IMR-90 (cell line): Measurements from ENCODE around the gene WBP1. TPM values are rescaled to one million over a fixed set of nuclear protein-coding genes. Genes with fewer than 3 reads are reported as not detected.

Experiments
- CEBPB ChIP-seq: IDR thresholded peaks from 2 replicates; pipeline ENCODE4 v1.6.1; 2012; ENCODE audit warnings: low read depth, low read length, improper control_type of control experiment
- ELK1 ChIP-seq: fragments of 150-350 bp; IDR thresholded peaks from 2 replicates; pipeline ENCODE4 v1.6.1; 2016; ENCODE audit warnings: low read depth, mild to moderate bottlenecking, low read length, moderate library complexity, borderline replicate concordance
- FOS ChIP-seq: fragments of 150-350 bp; IDR thresholded peaks from 2 replicates; pipeline ENCODE4 v1.6.1; 2016; ENCODE audit warnings: low read depth, low read length
- polyA plus RNA-seq, 3 experiments: library from polyadenylated mRNA; depleted of rRNA; stranded (reverse); fragments of >200 nt; gene quantifications; 2 replicates each; pipeline ENCODE4 v1.2.3, GENCODE V29; 2012; ENCODE audit warnings: low replicate concordance in 1 of 3
- total RNA-seq: library from RNA; depleted of rRNA; stranded (reverse); fragments of >200 nt; gene quantifications from 2 replicates; pipeline ENCODE4 v1.2.3, GENCODE V29; 2012

The WBP1 gene
- total and polyA plus RNA-seq, 2 of the 4 experiments (the other 2 are of a cell fraction) = 22.9 to 78.5 TPM

DNA sequence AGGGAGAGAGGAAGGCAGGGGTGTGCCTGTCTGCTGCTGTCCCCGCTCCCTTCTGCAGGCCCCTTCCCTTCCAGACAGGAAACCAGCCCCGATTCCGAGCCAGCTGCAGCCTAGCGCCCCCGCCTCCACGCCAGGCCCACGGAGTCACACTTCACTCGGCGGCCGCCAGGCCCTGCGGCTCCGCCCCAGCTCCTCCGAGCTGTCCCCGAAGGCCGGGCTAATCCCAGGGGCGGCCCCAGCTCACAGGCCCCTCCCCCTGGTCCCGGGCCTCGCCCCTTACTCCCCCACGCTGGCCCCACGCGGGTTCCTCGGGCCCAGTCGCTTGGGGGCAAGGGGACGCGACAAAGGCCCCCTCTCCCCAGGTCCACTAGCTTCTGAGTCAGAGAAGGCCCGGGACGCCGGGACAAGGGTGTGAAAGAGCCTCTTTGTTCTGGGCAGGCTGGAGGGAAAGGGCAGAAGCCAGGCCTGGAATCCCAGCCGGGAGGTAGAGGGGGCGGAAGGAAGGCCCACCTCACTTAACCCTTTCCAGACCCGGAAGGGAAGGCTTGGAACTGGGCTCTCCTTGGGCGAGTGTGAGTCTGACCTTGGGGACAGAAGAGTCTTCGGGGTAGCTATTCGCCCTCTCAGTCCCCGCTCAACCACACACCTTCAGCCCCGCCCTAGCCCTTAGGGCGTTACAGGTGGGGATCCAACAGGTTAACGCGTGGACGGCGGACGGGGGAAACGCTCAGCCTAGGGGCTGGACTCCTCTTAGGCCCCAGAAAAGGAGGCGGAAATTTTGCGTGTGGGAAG lies 17.7 kb upstream of the WBP1 start (continued):
- no peak for TF ChIP-seq ELK1
- TF ChIP-seq CEBPB = no peak
- TF ChIP-seq FOS = no peak
